Ecto neural progenitor cell (in vitro differentiated cells): ENCODE data around the gene APBB2.

ENCODE experiments used
- DNase-seq: peaks from one replicate; pipeline ENCODE4 v3.0.0-alpha.2; 2018; ENCODE audit warnings: low spot score

APBB2 gene

GRCh38 chr4:40971338-40971737 lies 243.0 kb downstream of the APBB2 start:
- DNase-seq: no peak

GRCh38 chr4:40969501-40969900 lies 244.8 kb downstream of the APBB2 start:
- DNase-seq: no peak

- DNase-seq: no peak
Measured at GRCh38 chr4:40967550-40967949, 246.8 kb downstream of the APBB2 start.

GRCh38 chr4:40966091-40966490 lies 248.3 kb downstream of the APBB2 start:
- no peak for DNase-seq

GRCh38 chr4:40963897-40964478 lies 250.4 kb downstream of the APBB2 start:
- DNase-seq: no peak

- DNase-seq: no peak
Measured at GRCh38 chr4:40962551-40963180, 251.7 kb downstream of the APBB2 start.

- no peak for DNase-seq
Measured at GRCh38 chr4:40960941-40961340, 253.4 kb downstream of the APBB2 start.

GRCh38 chr4:40957281-40957680 lies 257.1 kb downstream of the APBB2 start:
- DNase-seq: no peak

- DNase-seq: no peak
Measured at GRCh38 chr4:40956721-40957255, 257.6 kb downstream of the APBB2 start.

- no peak for DNase-seq
Measured at GRCh38 chr4:40954088-40954668, 260.2 kb downstream of the APBB2 start.

- no peak for DNase-seq
Measured at GRCh38 chr4:40953283-40954087, 260.9 kb downstream of the APBB2 start.

GRCh38 chr4:40952672-40953071 lies 261.7 kb downstream of the APBB2 start:
- no peak for DNase-seq

GRCh38 chr4:40952217-40952616 lies 262.1 kb downstream of the APBB2 start:
- DNase-seq: no peak

- DNase-seq: no peak
Measured at GRCh38 chr4:40951026-40951425, 263.3 kb downstream of the APBB2 start.

GRCh38 chr4:40949358-40950100 lies 264.8 kb downstream of the APBB2 start:
- no peak for DNase-seq

- no peak for DNase-seq
Measured at GRCh38 chr4:40948014-40948413, 266.3 kb downstream of the APBB2 start.

- no peak for DNase-seq
Measured at GRCh38 chr4:40946652-40947051, 267.7 kb downstream of the APBB2 start.

- DNase-seq: no peak
Measured at GRCh38 chr4:40940756-40941155, 273.6 kb downstream of the APBB2 start.

GRCh38 chr4:40940317-40940741 lies 274.0 kb downstream of the APBB2 start:
- DNase-seq: no peak

- DNase-seq: no peak
Measured at GRCh38 chr4:40939856-40940255, 274.5 kb downstream of the APBB2 start.

GRCh38 chr4:40938337-40938736 lies 276.0 kb downstream of the APBB2 start:
- no peak for DNase-seq
